ENCODE data around the gene NEURL1B. TPM values are rescaled to one million over a fixed set of nuclear protein-coding genes. Genes with fewer than 3 reads are reported as not detected.

NEURL1B gene
- total RNA-seq, 1 donor from 2014 or later = 9.8 TPM

DNA sequence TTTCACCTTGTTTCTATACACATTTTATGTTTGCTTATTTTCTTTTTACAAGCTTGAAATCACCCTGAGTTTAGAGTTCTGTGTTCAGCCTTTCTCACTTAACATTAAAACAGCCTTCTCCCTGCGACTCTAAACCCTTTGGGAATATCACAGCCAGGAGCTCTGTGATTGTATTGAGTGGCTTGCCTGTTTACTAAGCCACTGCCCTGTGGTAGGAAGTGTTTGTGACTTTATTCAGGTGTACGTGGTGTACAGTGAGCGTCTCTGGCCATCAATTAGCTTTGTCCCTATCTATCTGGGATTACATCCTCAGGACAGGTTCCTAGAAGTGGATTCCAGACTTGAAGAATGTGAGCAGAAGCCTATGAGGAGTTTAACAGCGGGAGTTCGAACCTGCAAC lies 11.0 kb upstream of the NEURL1B start:
- Mint-ChIP-seq H3K27me3 (ENCODE audit: low read depth, unreplicated experiment) (peaks cover 48% of the 10 kb centered on the region), H3K9me3 (ENCODE audit: unreplicated experiment) (peaks cover 2% of the 10 kb centered on the region), H3K36me3 (ENCODE audit: low read depth, unreplicated experiment) (no peaks in the 10 kb centered on the region), H3K27ac (ENCODE audit: unreplicated experiment) (no peak overlapping the region), H3K4me1 (ENCODE audit: low read depth, unreplicated experiment) (peaks cover 4% of the 10 kb centered on the region), H3K4me3 (ENCODE audit: unreplicated experiment) (no peak overlapping the region)
- Histone ChIP-seq H3K4me3 (ENCODE audit: insufficient read depth, low read depth, low read length) (no peak overlapping the region), H3K4me2 (ENCODE audit: low read length) (no peak overlapping the region), H2AFZ (ENCODE audit: low read depth, low read length) (no peak overlapping the region), H3K9ac (ENCODE audit: low read length) (no peak overlapping the region), H3K27ac (ENCODE audit: low read depth, low read length) (no peak overlapping the region), H3K27me3 (ENCODE audit: insufficient read depth, low read length) (peaks cover 16% of the 10 kb centered on the region), H3K79me2 (ENCODE audit: insufficient read depth, low read length) (no peaks in the 10 kb centered on the region), H4K20me1 (ENCODE audit: insufficient read depth, low read length) (no peaks in the 10 kb centered on the region), H3K36me3 (ENCODE audit: insufficient read depth, low read length) (no peaks in the 10 kb centered on the region), H3K4me1 (ENCODE audit: insufficient read depth, low read length) (no peaks in the 10 kb centered on the region), H3K9me3 (ENCODE audit: insufficient read depth, low read depth, low read length) (no peaks in the 10 kb centered on the region)
- DNase-seq (ENCODE audit: low read depth) (no peak), FAIRE-seq (no peak)
- TF ChIP-seq EZH2 (IDR thresholded peaks at IDR 0.05; ENCODE audit: insufficient read depth, low read length) = no peak
- TF ChIP-seq, protein P1, sequence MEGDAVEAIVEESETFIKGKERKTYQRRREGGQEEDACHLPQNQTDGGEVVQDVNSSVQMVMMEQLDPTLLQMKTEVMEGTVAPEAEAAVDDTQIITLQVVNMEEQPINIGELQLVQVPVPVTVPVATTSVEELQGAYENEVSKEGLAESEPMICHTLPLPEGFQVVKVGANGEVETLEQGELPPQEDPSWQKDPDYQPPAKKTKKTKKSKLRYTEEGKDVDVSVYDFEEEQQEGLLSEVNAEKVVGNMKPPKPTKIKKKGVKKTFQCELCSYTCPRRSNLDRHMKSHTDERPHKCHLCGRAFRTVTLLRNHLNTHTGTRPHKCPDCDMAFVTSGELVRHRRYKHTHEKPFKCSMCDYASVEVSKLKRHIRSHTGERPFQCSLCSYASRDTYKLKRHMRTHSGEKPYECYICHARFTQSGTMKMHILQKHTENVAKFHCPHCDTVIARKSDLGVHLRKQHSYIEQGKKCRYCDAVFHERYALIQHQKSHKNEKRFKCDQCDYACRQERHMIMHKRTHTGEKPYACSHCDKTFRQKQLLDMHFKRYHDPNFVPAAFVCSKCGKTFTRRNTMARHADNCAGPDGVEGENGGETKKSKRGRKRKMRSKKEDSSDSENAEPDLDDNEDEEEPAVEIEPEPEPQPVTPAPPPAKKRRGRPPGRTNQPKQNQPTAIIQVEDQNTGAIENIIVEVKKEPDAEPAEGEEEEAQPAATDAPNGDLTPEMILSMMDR (IDR thresholded peaks at IDR 0.05; ENCODE audit: insufficient read depth, low read depth, low read length) = no peak

DNA sequence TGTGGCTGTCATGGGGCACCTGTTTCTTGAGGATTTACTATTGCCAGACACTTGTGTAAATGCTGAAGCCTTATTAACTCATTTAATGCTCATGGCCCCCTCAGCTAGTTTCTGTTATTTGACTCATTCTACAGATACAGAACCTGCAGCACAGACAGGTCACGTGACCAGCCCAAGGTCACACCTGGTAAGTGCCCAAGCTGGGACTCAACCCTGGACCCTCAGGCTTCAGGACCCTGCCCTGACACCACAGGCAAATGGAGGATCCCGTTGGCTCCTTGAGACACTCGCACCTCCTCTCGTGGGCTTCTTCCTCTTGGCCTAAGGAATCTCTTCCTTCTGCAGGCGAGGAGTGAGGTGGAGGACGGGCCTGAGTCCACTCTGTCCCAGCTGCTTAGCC lies 10.6 kb upstream of the NEURL1B start:
- TF ChIP-seq, protein P1 (IDR thresholded peaks at IDR 0.05; ENCODE audit: insufficient read depth, low read depth, low read length) = no peak
- TF ChIP-seq EZH2 (IDR thresholded peaks at IDR 0.05; ENCODE audit: insufficient read depth, low read length) = no peak
- Histone ChIP-seq H3K9me3 (ENCODE audit: insufficient read depth, low read depth, low read length) (no peaks in the 10 kb centered on the region), H3K27me3 (ENCODE audit: insufficient read depth, low read length) (peaks cover 16% of the 10 kb centered on the region), H3K4me1 (ENCODE audit: insufficient read depth, low read length) (no peaks in the 10 kb centered on the region), H3K4me3 (ENCODE audit: insufficient read depth, low read depth, low read length) (no peak overlapping the region), H3K79me2 (ENCODE audit: insufficient read depth, low read length) (no peaks in the 10 kb centered on the region), H3K36me3 (ENCODE audit: insufficient read depth, low read length) (no peaks in the 10 kb centered on the region), H2AFZ (ENCODE audit: low read depth, low read length) (no peak overlapping the region), H4K20me1 (ENCODE audit: insufficient read depth, low read length) (no peaks in the 10 kb centered on the region), H3K9ac (ENCODE audit: low read length) (no peak overlapping the region), H3K27ac (ENCODE audit: low read depth, low read length) (no peak overlapping the region), H3K4me2 (ENCODE audit: low read length) (no peak overlapping the region)
- no peak for FAIRE-seq
- H3K4me1 Mint-ChIP-seq (ENCODE audit: low read depth, unreplicated experiment) = peaks cover 4% of the 10 kb centered on the region
- peaks cover 2% of the 10 kb centered on the region for H3K9me3 Mint-ChIP-seq (ENCODE audit: unreplicated experiment)
- no peak overlapping the region for H3K27ac Mint-ChIP-seq (ENCODE audit: unreplicated experiment)
- H3K36me3 Mint-ChIP-seq (ENCODE audit: low read depth, unreplicated experiment) = no peaks in the 10 kb centered on the region
- H3K27me3 Mint-ChIP-seq (ENCODE audit: low read depth, unreplicated experiment) = peaks cover 48% of the 10 kb centered on the region
- H3K4me3 Mint-ChIP-seq (ENCODE audit: unreplicated experiment) = no peak overlapping the region
- DNase-seq (ENCODE audit: low read depth) = no peak

DNA sequence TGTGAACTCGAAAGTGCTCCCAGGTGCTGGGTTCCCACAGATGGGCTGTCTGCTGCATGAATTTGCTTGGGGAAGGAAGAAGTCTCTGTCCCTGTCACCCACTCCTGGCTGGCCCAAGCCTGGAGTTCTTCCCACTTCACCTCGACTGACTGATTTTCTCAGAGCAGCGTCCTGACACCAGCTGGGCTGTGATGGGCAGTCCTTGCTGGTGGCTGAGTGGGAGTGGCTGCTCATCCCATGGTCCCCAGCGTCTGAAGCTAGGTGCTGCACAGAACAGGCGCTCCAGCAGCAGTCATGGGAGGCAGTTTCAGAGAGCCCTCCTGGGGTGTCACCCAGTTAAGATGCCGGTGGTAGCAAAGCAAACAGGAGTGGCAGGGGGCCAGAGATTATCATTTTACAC lies 10.1 kb upstream of the NEURL1B start:
- Mint-ChIP-seq H3K4me3 (ENCODE audit: unreplicated experiment) (no peak overlapping the region), H3K4me1 (ENCODE audit: low read depth, unreplicated experiment) (peaks cover 4% of the 10 kb centered on the region), H3K36me3 (ENCODE audit: low read depth, unreplicated experiment) (no peaks in the 10 kb centered on the region), H3K27me3 (ENCODE audit: low read depth, unreplicated experiment) (peaks cover 50% of the 10 kb centered on the region), H3K9me3 (ENCODE audit: unreplicated experiment) (peaks cover 2% of the 10 kb centered on the region), H3K27ac (ENCODE audit: unreplicated experiment) (no peak overlapping the region)
- TF ChIP-seq EZH2 (IDR thresholded peaks at IDR 0.05; ENCODE audit: insufficient read depth, low read length) = no peak
- TF ChIP-seq, protein P1 (IDR thresholded peaks at IDR 0.05; ENCODE audit: insufficient read depth, low read depth, low read length) = no peak
- Histone ChIP-seq H4K20me1 (ENCODE audit: insufficient read depth, low read length) (no peaks in the 10 kb centered on the region), H3K4me1 (ENCODE audit: insufficient read depth, low read length) (no peaks in the 10 kb centered on the region), H2AFZ (ENCODE audit: low read depth, low read length) (no peak overlapping the region), H3K27ac (ENCODE audit: low read depth, low read length) (no peak overlapping the region), H3K4me2 (ENCODE audit: low read length) (no peak overlapping the region), H3K9me3 (ENCODE audit: insufficient read depth, low read depth, low read length) (no peaks in the 10 kb centered on the region), H3K4me3 (ENCODE audit: insufficient read depth, low read depth, low read length) (no peak overlapping the region), H3K36me3 (ENCODE audit: insufficient read depth, low read length) (no peaks in the 10 kb centered on the region), H3K27me3 (ENCODE audit: insufficient read depth, low read length) (peaks cover 16% of the 10 kb centered on the region), H3K79me2 (ENCODE audit: insufficient read depth, low read length) (no peaks in the 10 kb centered on the region), H3K9ac (ENCODE audit: low read length) (no peak overlapping the region)
- DNase-seq (ENCODE audit: low read depth) = no peak
- FAIRE-seq = no peak
